NCI-H2081 treated with DMSO at 0.1 percent for 48 hours (cell line): ENCODE measurements around the gene SHISA9.

ENCODE experiments used
- DNase-seq: peaks from one replicate; lab custom pipeline; 2025; lab: John Stamatoyannopoulos, UW

SHISA9 gene

GRCh38 chr16:13021996-13022395 is 120.6 kb downstream of the SHISA9 start:
- DNase-seq: no peak

- no peak for DNase-seq
These were observed 128.4 kb downstream of the SHISA9 start for GRCh38 chr16:13029786-13030185.

GRCh38 chr16:13030769-13031168 is 129.4 kb downstream of the SHISA9 start:
- DNase-seq: no peak

DNA sequence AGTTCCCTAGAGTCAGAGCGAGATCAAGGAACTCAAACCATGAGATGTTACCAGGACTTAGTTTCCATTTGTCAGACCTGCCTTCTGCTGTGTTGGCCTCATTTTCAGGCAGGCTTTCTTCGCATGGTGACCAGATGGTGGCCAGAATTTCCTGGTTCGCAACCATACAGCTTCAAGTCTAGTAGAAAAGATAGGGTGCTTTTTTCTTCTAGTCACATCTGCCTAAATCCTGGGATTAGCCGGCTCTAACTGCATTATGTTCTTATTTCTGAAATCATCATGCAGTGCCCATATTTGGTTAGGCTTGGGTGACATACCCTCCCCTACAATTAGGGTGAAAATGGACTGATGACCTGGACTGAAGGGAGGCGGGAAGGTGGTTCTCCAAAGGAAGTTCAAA is 131.5 kb downstream of the SHISA9 start:
- no peak for DNase-seq

GRCh38 chr16:13036600-13036999 is 135.2 kb downstream of the SHISA9 start:
- DNase-seq: no peak

DNA sequence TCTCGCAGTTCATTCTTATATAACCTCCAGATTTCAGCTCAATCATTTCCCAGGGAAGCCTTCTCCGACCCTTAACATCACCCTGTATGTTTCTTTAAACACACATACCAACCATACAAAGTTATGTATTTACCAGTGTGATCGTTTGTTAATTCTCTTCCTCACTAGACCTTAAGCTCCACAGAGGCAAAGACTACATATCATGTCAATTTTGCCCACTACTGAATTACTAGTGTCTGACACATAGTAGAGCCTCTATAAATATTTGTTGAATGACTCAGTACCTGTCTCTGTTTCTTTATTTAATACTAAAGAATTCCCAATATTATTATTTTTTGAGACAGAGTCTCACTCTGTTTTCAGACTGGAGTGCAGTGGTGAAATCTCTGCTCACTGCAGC is 137.2 kb downstream of the SHISA9 start:
- no peak for DNase-seq

DNA sequence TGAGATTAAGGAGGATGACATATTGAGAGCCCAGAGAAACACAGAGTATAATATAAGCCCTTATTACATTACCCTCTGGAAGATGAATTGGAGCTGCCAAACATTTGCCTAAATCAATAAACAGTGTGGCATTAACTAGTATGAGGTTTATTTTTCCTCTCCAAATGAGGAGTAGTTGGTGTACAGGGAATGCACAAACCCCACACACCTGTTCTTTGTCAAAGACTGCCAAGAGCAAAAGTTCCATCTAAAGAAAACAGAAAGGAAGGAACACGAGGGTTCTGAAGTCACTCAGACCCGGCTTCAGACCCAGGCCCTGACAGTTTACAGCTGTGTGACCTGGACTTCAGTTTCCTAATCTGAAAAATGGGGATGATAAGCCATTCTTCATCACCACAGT is 138.1 kb downstream of the SHISA9 start:
- no peak for DNase-seq

DNA sequence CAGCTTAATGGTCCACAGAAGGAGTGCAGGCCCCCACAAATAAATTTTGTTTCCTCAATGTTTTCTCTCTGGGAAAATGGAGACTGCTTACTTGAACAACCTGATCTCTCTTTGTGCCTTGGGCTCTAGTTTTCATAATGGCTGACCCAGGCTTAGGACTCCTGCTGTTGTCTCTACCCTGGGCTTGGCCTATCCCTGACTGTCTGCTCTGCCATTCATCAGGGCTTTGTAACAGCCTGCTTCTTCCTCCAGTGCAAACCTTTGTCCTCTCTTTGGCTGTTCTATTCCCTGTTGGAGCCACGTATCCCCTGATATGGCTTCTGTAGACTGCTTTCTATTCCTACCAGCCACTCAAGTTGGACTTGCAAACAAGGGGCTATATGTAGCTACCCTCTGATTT is 139.8 kb downstream of the SHISA9 start:
- no peak for DNase-seq

- no peak for DNase-seq
These were observed 140.4 kb downstream of the SHISA9 start for GRCh38 chr16:13041646-13042290.

DNA sequence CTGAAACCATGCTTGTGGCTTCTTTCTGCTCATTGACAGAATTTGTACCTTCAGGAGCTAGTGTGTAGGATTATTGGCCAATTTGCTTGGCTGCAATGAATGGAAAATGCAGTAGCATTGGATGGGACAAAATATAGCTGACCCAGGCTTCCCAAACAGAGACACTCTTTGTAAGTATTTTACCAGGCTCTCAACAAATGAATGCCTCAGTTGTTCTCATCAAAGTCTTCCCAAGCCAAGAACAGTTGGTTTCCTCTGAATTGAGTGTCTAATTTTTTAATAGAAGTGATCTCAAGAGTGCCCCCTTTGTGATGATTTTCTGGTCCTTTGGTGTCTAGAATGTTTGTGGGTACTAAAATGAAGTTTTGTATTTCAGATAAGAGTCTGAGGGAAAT is 140.9 kb downstream of the SHISA9 start:
- no peak for DNase-seq

- DNase-seq: no peak
These were observed 144.8 kb downstream of the SHISA9 start for GRCh38 chr16:13046061-13046821.

- DNase-seq: no peak
These were observed 145.9 kb downstream of the SHISA9 start for GRCh38 chr16:13047276-13047675.

DNA sequence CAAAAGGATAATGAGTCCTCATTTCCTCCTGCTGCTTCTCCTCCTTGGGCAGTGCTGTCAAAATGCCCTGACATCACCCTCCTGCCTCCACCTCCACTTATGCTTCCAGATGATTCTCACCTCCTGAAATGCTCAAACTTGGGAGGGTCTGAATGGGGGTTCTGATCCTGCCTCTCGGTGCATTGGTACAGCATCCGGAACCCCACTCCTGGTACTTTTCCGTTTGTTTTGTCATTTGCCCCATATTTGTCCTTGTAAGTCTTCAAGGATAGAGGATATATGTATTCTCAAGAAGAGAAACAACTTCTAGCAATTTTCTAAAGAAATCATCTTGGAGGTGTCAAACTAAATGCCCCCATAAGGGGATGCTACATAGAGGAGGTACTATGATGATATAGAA is 148.3 kb downstream of the SHISA9 start:
- no peak for DNase-seq

DNA sequence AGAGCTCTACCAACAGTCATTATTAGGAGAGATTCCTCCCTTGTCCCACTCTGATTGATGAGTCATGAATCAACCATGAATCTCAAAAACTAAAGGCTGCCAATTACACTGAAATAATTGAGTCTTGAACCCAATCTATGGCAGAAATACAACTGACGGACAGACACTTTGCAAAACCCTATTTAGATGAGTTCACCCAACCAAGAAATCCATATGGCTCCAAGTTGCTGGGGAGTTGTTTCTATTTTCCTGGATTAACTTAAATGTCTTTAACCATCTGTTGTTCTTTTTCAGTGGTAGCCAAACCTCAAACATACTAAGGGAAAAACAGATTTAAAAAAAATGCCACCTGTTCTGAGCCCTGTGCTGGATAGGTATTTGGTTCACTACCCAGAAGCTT is 151.0 kb downstream of the SHISA9 start:
- no peak for DNase-seq

DNA sequence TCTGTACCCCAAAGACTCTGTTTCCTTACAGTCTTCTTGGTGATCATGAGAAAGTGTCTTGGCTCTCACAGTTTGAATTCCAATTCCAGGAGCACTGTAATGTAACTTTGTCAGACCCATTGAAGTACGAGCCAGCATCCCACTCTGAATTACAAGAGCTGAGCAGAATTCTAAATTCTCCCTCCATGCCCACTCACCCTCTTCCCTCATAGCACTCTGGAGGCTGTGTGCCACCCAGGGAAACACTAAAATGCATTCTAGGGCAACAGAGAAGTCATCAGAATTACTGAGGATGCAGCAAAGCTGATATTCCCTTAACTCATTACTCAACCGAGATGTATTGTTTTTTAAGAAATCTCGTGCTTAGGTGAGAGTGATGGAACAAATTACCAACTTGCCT is 154.1 kb downstream of the SHISA9 start:
- no peak for DNase-seq

GRCh38 chr16:13056607-13057006 is 155.2 kb downstream of the SHISA9 start:
- no peak for DNase-seq

DNA sequence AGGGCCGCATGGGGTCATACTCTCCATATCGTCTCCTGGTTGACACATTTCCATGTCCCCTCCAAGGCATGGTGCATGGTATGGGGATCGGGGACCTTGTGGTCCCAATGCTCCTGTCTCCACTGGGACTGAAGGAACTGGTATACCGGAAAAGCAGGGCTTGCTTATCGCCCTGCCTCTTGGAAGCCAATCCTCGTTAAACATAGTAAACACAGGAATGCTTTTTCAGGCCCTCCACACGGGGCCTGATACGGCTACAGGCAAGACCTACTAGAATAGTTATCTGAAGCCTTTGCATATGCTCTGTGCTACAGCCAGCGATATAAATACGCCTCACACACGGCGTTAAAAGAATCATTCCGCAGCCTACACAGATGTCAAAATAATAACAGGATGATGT is 159.5 kb downstream of the SHISA9 start:
- DNase-seq: no peak

GRCh38 chr16:13061691-13062090 is 160.3 kb downstream of the SHISA9 start:
- DNase-seq: no peak

GRCh38 chr16:13062219-13062618 is 160.8 kb downstream of the SHISA9 start:
- no peak for DNase-seq

GRCh38 chr16:13063457-13063856 is 162.1 kb downstream of the SHISA9 start:
- no peak for DNase-seq

DNA sequence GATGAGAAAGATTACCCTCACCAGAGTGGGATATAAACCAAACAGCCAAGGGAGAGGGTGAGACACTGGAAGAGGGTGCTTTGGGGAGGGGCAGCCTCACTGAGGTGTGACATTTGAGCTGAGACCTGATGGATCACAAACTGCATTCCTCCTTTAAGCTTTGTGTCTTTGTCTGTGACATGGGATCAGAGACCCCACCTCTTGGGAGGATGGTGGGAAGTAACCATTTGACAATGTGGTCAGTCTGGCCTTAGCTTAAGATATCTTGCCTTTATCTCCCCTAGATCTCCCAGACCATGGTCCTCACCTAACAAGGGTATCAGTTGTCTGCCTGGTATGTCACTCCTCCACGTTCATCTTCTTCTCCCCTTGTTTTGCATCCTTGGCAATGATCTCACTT is 163.4 kb downstream of the SHISA9 start:
- no peak for DNase-seq

DNA sequence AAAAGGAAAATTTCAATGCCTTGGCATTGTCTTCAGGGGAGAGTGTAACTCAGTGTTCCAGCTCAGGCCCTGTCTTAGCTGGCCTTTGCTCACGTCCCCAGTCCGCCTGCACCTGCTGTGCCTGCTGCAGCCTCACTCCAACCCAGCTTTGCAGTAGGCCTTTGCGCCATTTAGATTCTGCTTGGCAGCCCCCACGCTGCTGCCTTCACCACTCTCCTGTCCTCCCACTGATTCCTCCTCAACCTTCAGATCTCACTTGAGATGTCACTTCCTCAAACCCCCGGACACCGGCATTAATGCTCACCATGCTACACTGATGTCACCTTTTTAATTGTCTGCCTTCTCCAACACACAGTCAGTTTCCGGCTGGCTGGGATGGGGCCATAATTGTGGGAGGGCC is 166.2 kb downstream of the SHISA9 start:
- DNase-seq: no peak

DNA sequence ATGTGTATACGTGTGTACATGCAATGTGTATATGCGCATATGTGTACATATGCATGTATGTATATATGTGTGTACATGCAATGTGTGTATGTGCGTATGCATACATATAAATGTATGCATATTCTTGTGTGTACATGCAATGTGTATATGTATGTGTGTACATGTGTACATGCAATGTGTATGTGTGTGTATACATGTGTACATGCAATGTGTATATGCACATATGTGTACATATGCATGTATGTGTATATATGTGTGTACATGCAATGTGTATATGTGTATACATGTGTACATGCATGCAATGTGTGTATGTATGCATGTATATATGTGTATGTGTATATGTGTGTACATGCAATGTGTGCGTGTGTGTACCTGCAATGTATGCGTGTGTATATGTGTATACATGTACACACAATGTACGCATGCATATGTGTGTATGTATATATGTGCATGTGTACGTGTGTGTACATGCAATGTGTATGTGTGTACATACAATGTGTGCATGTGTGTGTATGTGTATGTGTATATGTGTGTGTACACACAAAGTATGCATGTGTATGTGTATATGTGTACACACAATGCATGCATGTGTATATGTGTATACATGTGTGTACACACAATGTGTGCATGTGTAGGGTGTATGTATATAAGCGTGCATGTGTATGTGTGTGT is 167.7 kb downstream of the SHISA9 start:
- DNase-seq: no peak
